Sigmoid colon (tissue), 4 donors: ENCODE data around the gene CTAG1B.

Experiments used
- POLR2AphosphoS5 ChIP-seq, 4 donors: sonication (generic); formaldehyde crosslinking; IDR thresholded peaks; one replicate each; pipeline ENCODE4 v1.6.1; 2017; ENCODE audit warnings: antibody characterized with exemption in 4 of 4
- TF ChIP-seq, protein P1 (sequence below), 4 experiments: fragments of 450-650 bp in 3 of 4; fragments of 200-600 bp in 1 of 4; IDR thresholded peaks; one replicate each; pipeline ENCODE4 v1.5.1; 2016 to 2019; ENCODE audit warnings: antibody characterized with exemption in 4 of 4, mild to moderate bottlenecking in 3 of 4, moderate library complexity in 2 of 4

DNA sequence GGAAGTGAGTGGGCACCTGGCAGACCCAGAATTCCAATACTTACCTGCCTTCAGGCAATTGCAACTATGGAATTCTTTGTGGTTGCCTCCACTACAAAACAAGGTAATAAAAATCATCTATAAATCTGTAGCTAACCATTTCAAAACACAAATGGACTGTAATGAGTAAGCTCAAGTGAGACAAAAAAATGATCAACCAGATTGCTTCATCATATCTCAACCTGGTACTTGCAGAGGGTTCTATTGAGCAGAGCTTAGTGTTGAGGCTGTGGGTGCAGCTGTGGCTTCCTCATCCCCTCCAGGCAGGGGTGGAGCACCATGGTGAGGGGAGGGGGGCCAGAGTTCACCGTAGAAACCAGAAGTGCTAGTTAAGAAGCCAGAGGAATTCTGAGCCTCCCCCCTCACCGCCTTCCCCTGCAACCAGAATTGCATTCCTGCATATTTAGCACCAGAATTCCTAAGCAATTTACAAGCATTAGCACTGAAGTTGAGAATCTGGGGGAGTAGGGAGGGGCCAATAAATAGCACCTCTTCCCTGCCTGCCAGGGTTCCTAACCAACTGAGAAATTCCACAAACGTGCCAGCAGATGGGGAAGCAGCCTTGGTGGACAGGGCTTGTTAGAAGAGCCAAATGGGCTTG lies 22.7 kb downstream of the CTAG1B start:
- TF ChIP-seq, protein P1, sequence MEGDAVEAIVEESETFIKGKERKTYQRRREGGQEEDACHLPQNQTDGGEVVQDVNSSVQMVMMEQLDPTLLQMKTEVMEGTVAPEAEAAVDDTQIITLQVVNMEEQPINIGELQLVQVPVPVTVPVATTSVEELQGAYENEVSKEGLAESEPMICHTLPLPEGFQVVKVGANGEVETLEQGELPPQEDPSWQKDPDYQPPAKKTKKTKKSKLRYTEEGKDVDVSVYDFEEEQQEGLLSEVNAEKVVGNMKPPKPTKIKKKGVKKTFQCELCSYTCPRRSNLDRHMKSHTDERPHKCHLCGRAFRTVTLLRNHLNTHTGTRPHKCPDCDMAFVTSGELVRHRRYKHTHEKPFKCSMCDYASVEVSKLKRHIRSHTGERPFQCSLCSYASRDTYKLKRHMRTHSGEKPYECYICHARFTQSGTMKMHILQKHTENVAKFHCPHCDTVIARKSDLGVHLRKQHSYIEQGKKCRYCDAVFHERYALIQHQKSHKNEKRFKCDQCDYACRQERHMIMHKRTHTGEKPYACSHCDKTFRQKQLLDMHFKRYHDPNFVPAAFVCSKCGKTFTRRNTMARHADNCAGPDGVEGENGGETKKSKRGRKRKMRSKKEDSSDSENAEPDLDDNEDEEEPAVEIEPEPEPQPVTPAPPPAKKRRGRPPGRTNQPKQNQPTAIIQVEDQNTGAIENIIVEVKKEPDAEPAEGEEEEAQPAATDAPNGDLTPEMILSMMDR (IDR thresholded peaks at IDR 0.05): no peak
- no peak for TF ChIP-seq POLR2AphosphoS5 (IDR thresholded peaks at IDR 0.05)
